Stimulated activated naive CD4-positive, alpha-beta T cell (primary cell): ENCODE measurements around the gene CDC42BPG.
A peak's percentile ranks its signal among the peaks of the same experiment; 100 is the strongest.

Source experiments
- DNase-seq, 6 experiments: peaks; one replicate each; lab custom pipeline; 2025; lab: John Stamatoyannopoulos, UW

CDC42BPG gene

DNA sequence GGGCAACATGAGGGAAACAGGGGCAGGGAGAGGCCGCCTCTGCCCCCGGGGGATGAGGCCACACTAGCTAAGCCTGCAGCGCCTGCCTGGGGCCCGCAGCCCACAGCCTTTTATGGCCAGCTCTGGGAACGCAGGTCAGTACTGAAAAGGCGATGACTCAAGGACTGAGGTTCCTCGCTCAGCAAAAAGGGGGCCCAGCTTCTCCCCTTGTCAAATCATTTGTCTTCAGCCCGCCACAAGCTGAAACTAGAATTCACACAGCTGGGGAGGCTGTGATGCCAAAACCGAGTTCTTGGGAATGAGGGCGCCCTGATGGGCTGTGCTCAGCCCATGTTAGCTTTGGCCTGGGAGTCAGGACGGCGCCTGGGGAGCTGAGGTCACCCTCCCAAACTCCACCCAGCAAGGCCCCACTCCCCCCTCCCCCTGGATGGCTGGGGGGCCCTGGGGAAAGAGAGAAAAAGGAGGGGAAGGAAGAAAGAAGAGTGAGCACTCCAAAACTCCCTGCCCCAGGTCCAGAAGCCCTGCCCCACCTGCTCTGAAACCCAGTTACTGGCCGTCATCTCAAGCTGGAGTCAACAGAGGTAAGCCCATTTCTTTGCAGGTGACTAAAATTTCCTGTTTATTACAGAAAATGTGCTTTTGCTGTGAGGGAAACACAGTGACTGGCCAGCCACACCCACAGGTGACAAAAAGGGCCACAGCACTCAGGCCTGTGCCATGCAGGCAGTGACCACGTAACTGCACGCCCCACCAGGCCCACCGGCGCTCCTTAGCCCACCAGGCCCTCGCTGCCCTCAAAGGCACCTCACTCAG lies 20.2 kb upstream of the CDC42BPG start:
- DNase-seq = no peak

DNA sequence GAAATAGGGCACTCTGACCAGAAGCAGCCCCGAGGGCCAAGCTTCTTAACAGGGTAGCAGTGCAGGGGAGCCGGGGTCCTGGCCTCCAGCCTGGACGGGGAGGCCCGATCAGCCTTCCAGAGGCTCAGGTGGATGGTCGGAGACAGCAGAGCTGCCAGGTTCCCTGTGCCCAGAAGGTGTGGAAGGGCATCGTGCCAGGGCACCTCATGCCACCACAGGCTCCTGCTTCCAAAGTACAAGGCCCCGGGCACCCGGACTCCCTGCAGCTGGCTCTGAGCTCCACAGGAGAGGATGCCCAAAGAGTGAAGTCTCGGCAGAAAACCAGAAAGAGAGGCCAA lies 19.7 kb upstream of the CDC42BPG start:
- no peak for DNase-seq

DNA sequence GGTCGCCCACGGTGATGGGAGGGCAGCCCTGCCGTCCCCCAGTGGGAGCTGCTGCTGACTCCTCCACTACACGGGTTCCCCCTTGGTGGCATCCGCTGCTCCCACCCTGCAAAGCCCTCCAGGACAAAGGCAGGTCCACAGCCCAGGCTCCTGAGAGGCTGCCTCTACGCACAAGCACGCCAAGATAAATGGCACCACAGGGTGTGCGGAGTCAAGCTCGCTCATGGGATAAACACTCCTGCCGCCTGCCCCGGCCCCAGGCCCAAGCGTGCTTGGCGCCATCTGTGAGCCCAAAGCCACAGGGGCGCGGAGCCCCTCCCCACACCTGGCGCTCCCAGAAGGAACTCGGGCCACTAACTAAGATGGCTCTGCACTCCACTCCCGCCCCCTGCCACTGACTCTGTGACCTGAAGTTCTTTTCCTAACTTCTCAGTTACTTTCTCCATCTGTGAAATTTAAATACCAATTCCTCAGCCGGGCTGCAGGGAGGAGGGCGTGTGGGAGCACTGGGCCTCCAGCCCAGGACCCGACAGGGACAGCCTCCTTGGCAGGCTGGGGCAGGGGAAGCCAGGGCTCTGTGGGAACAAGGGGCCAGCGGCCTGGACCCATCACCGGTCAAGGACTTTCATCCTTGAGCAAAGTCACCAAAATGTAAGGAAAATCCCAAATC lies 19.1 kb upstream of the CDC42BPG start:
- DNase-seq = no peak

DNA sequence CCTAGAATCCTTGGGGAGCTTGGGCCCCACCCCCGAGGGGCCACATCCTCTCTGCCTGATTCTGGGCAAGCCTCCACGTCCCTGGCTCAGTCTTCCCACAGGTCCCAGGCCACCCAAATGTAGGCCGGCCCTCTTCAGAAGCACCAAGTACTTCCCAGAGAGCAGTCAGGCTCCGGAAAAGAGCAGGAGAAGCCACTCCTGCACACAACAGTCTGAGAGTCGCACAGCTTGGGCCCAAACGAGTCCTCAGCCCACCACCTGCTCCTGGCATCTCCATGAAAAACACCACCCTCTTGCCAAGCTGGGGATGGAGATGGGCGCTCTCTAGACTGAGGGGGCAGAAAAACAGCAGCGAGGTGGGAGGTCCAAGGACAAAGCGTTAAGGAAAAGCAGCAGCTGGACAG lies 18.5 kb upstream of the CDC42BPG start:
- no peak for DNase-seq

DNA sequence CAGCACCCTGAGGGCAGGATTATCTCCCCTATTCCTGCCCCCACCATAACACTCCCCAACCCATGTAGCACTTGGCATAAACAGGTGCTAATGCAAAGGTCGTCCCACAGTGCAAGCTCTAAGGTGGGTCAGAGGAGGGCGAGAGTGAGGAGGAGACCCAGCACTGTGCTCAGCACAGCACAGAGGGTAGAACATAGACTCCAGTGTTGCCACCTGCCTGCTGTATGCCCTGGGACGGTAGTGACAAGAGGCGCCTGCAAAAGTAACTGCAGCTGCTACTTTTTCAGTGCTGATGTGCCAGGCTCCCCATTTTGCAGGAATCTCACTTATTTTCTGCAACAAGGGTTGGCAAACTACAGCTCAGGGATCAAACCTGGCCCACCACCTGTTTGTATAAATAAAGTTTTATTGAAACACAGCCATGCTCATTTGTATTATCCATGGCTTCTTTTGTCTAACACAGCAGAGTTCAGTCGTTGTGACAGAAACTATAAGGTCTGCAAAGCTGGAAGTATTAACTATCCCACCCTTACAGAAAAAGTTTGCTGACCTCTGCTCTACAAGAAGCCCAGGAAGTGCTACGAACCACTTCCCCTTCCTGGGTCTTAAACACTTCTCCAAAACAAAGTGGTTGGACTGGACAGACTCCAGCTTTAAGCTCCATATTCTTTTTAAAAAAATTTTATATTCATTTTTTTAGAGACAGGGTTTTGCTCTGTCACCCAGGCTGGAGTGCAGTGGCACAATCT lies 16.9 kb upstream of the CDC42BPG start:
- DNase-seq = peak in 2 of 6 experiments; percentile 19 to 32

DNA sequence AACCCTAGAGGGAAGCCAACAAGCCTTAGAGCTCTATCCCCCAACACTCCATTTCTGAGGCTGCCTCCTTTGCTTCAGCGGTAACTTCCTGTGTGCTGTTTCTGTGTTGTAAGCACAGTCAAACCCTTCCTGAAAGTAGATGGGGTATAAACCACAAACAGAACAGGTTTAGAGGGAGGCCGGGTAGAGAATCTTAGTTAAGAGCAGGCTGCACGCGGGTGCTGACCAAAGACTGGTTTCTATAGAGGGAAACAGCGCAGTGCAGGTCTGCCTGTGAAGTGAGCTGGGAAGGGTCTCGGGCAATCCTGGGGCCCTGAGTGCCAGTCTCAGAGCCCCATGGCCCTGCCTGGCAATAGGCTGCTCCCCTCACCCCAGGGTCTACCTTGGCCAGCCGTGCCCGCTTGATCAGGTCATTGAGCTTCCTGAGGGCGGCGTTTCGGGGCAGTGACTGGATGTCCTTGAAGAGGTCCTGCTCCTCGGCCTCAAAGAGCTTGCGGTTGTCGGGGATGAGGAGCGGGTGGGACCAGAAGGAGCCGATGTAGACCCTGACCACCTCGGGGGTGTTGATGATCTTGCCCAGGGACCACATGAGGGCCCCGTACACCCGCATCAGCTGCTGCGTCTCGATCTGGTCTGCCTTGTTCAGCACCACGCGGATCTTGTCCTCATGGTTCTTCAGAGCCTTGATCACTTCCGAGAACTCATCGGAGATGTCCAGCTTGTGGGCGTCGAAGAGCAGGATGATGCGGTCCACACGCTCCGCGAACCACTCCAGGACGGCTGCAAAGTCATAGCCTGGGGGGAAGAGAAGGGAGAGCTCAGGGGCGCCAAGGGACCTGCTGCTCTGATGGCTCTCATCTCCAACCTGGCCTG lies 15.3 kb upstream of the CDC42BPG start:
- peak in 5 of 6 experiments; percentile 30 to 74 (median 67) for DNase-seq

DNA sequence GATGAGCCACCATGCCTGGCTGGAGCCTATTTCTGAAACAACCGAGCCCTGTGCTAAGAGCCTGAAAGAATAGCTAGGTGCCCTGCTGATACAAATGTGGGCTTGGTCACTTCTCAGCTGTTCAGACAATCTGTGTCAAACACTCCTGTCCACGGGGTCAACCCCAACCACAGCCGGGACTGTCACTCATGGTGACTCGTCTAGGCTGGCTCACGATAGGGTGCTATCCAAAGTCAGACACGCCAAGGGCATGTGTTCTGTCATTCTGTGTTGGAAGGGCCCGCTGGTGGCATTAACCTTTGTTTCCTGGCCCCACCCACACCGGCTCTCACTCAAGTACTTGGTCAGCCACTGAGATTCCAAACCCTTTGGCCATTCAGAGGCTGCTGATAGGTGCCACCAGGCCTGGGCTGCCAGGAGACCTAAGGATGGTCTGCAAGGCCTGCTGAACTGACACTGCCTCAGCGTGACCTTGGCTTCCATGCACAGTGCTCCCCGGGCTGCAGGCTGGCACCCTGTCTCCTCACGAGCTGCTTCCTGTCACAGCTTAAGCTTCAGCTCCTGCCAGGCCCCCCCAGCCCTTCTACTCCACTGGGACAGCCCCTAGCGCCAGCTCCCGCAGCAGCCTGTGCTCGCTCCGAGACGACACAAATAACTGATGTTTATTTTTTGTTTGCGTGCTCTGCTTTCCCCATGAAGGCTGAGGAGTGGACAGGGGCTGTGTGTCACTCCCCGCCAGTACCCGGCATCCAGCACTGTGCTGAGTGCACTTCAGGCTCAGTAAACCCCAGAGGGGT lies 14.2 kb upstream of the CDC42BPG start:
- DNase-seq = peak; percentile 43 to 68 (median 58)

DNA sequence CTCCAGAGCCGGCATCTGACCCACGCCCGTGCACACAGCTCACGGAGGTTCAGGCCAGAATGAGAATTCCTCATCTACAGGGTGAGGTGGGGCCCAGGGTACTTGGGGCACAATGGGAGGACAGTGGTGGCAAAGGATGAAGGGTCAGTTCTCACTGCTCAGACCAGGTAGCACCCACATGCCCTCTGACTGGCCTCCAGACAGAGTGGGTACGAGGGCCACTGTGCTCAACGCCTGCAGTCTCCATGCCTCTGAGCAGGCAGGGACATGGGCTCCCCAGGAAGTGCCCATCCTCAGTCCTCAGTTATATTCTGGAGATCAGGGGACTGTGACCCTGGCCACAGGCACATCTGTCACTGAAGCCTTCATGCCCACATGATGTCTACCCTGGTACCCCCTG lies 13.0 kb upstream of the CDC42BPG start:
- no peak for DNase-seq

DNA sequence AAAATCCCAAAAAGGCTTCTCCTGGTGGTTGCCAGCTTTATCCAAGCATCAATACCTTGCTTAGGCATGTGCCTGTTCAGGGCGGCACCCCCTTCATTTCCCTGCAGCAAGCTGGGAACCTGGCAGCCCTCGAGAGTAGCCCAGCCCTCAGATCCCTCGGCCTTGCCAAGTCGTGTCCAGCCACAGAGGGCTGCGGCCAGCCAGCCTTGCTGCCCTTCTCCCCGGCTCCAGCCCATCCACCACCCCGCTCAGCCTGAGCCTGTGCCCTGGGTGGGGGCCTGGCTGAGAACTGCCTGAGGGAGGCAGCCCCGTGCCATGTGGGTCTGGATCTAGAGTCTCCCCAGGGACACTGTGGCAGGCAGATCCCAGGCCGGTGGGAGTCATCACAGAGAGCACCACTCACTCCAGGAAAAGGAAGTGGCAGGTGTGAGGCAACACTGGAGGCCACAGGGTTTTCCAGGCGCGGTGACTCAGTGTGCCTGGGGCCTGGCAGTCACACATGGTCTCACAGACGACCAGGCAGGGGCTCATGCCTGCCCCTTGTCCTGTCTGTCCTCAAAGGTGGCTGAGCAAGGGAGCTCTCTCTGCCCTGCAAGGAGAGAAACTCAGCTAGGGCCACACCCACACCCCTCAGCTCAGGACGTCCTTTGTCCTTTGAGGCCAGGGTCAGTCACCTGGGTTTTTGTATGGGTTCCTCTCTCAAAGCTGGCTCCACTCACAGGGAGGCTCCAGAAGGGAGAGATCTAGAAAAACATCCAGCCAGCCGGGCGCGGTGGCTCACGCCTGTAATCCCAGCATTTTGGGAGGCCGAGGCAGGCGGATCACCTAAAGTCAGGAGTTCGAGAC lies 12.2 kb upstream of the CDC42BPG start:
- DNase-seq = peak in 1 of 6 experiments; percentile 20

DNA sequence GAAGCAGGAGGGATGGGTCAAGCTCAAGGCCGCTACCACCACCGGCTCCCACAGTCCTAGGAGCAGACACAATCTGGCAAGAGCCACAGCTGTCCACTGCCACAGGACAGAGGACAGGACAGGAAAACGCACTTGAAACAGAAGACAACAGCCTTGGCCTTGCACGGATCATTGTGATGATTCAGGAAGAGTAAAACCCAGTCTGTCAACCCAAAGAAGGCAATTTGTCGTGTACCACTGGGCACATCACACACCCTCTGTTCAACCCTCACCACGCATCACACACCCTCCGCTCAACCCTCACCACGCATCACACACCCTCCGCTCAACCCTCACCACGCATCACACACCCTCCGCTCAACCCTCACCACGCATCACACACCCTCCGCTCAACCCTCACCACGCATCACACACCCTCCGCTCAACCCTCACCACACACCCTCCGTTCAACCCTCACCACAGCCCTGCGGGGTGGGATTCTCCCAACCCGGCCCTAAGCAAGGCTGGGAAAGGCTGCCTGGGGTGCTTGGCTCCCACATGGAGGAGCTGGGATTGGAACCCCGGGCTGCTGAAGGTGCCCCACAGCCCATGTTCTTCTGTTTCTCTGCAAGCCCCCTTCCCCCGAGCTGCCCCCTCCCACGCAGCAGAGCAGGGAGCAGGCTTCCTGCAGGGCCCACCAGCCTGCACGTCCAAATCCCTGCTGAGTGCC lies 11.3 kb upstream of the CDC42BPG start:
- no peak for DNase-seq

DNA sequence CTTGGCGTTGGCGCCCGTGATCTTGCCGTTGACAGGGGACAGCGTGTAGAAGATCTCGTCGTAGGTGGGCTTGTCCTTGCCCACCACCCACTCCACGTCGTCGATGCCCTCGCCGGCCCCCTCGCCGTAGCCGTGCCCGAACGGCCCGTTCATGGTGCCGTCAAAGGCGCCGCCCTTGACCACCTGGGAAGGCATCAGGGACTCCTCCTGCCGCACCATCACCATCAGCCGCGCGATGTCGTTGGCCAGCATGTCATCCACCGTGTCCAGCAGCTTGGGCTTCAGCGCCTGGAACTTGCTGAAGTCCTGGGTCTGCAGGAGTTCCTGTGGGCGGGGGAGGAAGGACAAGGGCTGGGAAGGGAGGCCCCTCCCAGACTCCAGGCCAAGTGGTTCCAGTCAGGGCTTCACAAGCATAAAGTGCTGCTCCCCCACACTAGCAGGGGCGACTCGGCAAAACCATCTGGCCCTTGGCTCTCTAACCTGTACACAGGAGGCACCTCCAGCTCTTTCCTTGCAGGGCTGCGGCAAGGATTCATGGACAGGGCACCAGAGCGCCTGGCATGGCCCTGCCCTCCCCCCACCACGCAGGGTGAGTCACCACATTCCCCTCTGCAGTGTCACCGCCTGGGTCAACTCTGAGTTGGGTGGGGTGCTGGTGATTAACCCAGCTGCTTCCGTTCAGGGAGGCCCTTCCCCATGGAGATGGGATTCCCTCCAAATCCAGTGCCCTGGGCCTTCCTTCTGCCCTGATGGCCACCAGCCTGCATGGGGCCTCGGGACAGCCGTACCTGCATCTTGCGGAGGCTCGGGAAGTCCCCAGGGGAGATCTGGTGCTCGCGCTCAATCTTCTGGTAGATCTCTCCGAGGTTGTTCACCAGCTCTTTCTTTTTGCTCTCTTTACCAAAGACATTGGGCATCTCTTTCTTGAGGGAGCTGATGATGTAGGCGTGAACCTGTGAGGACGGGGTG lies 10.4 kb upstream of the CDC42BPG start:
- no peak for DNase-seq

DNA sequence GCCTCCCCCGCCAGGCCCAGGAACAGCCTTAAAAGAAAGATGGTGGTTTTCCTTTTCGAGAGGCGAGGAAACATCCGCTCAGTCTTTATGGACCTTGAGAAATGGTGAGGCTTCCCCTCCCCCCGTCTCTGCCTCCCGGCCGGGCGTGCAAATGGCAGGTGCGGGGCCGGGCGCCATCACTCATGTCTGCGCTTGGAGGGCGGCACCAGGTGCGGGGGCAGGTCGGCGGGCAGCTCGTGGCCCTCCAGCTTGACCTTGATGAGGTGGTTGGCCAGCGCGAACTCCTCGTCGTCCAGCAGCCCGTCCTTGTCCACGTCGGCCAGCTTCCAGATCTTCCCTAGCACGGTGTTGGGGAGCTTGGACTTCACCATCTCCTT lies 9.7 kb upstream of the CDC42BPG start:
- DNase-seq = no peak

DNA sequence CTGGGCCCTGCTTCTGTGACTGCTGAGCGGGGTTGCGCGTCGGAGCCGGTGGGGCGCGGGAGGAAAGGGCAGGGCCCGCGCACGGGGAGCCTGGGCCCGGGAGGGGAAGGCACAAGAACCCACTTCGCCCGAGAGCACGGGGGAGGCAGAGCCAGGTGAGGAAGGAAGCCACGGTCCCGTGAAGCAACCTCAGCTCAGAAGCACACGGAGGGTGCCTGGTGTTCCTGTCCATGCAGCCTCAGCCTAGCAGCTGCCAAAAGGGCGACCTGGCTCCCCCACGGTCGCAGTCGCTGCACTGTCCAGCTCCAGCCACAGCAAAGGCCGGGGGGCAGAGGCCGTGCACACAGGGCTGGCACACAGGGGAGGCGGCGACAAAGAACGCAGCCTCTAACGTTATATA lies 9.3 kb upstream of the CDC42BPG start:
- DNase-seq = peak in 4 of 6 experiments; percentile 27 to 57 (median 48)

DNA sequence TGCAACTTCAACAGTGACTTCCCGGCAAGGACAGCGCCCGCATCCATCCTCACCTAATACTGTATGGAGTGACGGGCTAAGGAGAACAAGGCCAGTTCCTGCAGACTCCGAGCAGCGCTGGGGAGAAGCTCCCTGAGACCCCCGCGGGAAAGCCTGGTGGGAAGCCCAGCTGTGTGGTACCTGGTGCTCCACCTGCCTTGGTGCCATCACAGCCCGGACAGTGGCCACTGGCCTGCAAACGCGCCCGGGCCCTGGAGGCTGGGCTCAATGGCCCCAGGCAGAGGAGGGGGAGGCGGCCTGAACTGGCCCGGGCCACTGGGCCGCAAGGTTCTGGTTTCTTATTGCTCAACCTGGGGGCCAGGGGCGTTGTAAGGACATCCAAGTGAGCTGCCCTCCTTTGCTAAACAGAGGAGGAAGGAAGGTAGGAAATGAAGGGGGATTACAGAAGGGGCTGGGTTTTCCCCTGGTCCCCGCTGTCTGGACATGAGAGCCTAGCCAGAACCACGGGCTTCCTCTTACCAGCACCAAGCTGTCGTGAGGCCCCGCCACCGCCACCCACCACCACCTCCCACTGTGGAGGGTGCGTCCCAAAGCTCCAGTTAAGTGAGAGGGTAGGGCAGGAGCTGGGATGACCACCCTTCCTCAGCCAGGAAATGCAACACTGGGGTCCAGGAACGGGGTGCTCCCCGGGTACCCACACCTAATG lies 8.5 kb upstream of the CDC42BPG start:
- no peak for DNase-seq

DNA sequence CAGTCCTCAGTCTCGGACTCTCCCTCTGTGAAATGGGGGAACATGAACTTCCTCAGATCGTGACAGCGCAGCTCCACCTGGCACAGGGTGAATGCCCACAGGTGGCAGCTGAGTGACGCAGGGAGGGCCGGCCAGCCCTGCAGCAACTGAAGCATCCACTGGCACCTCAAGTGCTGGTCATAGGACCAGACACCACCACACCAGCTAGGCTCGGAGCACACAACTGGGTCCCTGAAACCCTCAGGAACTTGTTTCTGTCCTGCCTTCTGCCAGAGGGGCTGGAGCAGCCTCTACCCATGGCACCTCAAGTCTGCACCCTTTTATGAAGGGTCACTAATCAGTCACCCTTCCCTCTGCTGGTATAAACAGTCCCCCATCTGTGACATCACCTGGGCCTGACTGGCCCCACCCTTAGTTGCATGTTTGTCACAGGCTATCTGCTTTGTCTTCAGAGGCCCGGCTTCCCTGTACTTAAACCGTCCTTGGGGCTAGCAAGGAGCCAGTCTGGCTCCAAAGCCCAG lies 7.4 kb upstream of the CDC42BPG start:
- DNase-seq = no peak

DNA sequence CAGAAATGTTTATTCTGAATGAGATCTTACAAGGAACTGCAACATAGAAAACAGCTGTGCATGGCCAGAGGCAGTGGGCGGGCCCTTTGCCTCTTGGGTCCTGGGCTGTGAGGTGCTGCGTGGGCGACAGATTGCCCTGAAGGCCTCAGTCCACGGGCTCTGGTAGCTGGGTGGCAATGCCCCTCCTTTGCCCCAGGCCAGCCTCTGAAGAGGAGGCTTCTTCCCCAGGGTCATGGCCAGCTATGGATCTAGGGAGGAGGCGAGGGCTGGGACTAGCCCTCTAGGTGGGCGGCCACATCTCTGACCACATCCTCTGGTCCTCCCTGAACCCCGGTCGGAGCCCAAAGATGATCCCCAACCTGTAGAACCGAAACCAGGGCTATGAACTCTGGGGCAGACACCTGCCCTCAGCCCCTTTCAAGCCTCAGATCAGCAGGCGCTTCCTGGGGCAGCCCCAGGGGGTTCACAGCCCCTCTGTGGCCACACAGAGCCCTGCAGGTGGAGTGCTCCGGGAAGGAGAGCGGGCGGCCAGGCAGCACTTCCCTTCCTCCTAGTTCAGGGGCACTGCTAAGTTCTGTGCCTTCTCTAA lies 6.6 kb upstream of the CDC42BPG start:
- peak in 4 of 6 experiments; percentile 19 to 51 (median 46) for DNase-seq
